Panc1 (cell line): ENCODE measurements around the gene HBEGF. TPM values are rescaled to one million over a fixed set of nuclear protein-coding genes. Genes with fewer than 3 reads are reported as not detected.

ENCODE experiments used
- ATAC-seq: fragments of 200-7000 bp; cut with Tn5 transposase; 2 replicates; pipeline ENCODE4 v1.9.1; 2020; ENCODE audit warnings: mild to moderate bottlenecking, moderate library complexity
- BruUV-seq: library from RNA; stranded (reverse); fragments of 400-500 nt; replicated peaks from 2 replicates; lab custom pipeline; 2021; lab: Mats Ljungman, UMichigan
- CTCF ChIA-PET: fragments of 300-600 bp; sonication (Branson Sonifier 250); formaldehyde crosslinking; loops from one replicate; lab custom pipeline; 2022; ENCODE audit warnings: antibody characterized with exemption; lab: Charles Lee
- POLR2A ChIA-PET: fragments of 300-600 bp; sonication (Branson Sonifier 250); formaldehyde crosslinking; loops from one replicate; lab custom pipeline; 2022; ENCODE audit warnings: antibody characterized with exemption; lab: Charles Lee
- DNase-seq: peaks from one replicate; pipeline ENCODE4 v3.0.0-alpha.2; 2010; ENCODE audit warnings: low read depth, low spot score
- H3K27ac ChIP-seq: 2 replicates; pipeline ENCODE4 v1.5.1; 2011; ENCODE audit warnings: mild to moderate bottlenecking, low read length, inconsistent platforms
- H3K27me3 ChIP-seq: fragments of 200-500 bp; sonication (Bioruptor generic); 2 replicates; pipeline ENCODE4 v1.6.0; 2014; ENCODE audit warnings: low read length, inconsistent platforms; ENCODE audit not compliant: control insufficient read depth, insufficient read depth
- H3K36me3 ChIP-seq: fragments of 200-500 bp; sonication (Bioruptor generic); 2 replicates; pipeline ENCODE4 v1.5.1; 2014; ENCODE audit warnings: inconsistent platforms, mild to moderate bottlenecking, low read length, moderate library complexity; ENCODE audit not compliant: control insufficient read depth, insufficient read depth
- H3K4me1 ChIP-seq: 2 replicates; pipeline ENCODE4 v1.5.1; 2011; ENCODE audit warnings: inconsistent platforms, mild to moderate bottlenecking, low read length, moderate library complexity; ENCODE audit not compliant: control insufficient read depth, insufficient read depth
- H3K4me3 ChIP-seq, 2 experiments: 2 replicates each; pipeline ENCODE4 v1.5.1; 2011 to 2012; ENCODE audit warnings: low read depth in 2 of 2, low read length in 2 of 2, mild to moderate bottlenecking in 2 of 2, inconsistent platforms in 1 of 2, moderate library complexity in 1 of 2
- H3K9me3 ChIP-seq: fragments of 200-500 bp; sonication (Bioruptor generic); 2 replicates; pipeline ENCODE4 v1.5.1; 2014; ENCODE audit warnings: low read depth, mild to moderate bottlenecking, inconsistent platforms, low read length, moderate library complexity; ENCODE audit not compliant: control insufficient read depth, insufficient read depth
- POLR2AphosphoS5 ChIP-seq: IDR thresholded peaks from 2 replicates; pipeline ENCODE4 v1.6.1; 2012; ENCODE audit warnings: mild to moderate bottlenecking, low read depth, low read length, moderate library complexity
- REST ChIP-seq, 2 experiments: IDR thresholded peaks; 2 replicates each; pipeline ENCODE4 v1.6.1; 2011 to 2012; ENCODE audit warnings: low read depth in 2 of 2, control low read depth in 1 of 2, low read length in 1 of 2, mild to moderate bottlenecking in 1 of 2, moderate library complexity in 1 of 2; ENCODE audit not compliant: insufficient read depth in 1 of 2
- SIN3A ChIP-seq: IDR thresholded peaks from 2 replicates; pipeline ENCODE4 v1.6.1; 2012; ENCODE audit warnings: low read depth, mild to moderate bottlenecking, low read length, moderate library complexity, borderline replicate concordance; ENCODE audit not compliant: insufficient read depth
- TCF7L2 ChIP-seq: IDR thresholded peaks from 2 replicates; pipeline ENCODE4 v1.6.1; 2011; ENCODE audit warnings: mild to moderate bottlenecking, low read depth, low read length, inconsistent platforms
- in situ Hi-C: cut with HindIII; loops from 2 replicates; pipeline ENCODE4 v1.10.0; 2016; ENCODE audit warnings: low sequenced_read_pairs, low pct_unique_long_range_greater_than_20kb
- intact Hi-C: fragments of 100-400 bp; cut with micrococcal nuclease; formaldehyde crosslinking; loops from one replicate; pipeline ENCODE4 v1.10.0; 2022; ENCODE audit not compliant: unreplicated experiment
- total RNA-seq: library from RNA; stranded (reverse); gene quantifications from one replicate; pipeline ENCODE4 v1.2.1, GENCODE V29; 2021; ENCODE audit not compliant: unreplicated experiment
- TF ChIP-seq, protein P1 (sequence below): fragments of 450-650 bp; IDR thresholded peaks from 2 replicates; pipeline ENCODE4 v1.5.1; 2017; ENCODE audit warnings: mild to moderate bottlenecking

HBEGF gene
- total RNA-seq, 1 experiment from 2014 or later = 5.0 TPM

- H3K27ac ChIP-seq = no peak overlapping the region
- ATAC-seq = no peak
- intact Hi-C loops = no loop called here
- H3K27me3 ChIP-seq = no peaks in the 10 kb centered on the region
- in situ Hi-C loops = no loop called here
- DNase-seq = no peak
- H3K9me3 ChIP-seq = no peaks in the 10 kb centered on the region
- POLR2A ChIA-PET = interaction anchor here (0.9 kb wide), 1 partner anchor 81 kb away, joined by 3 read pairs; no protein-coding TSS in a partner anchor
- no peaks in the 10 kb centered on the region for H3K36me3 ChIP-seq
- CTCF ChIA-PET = interaction anchor here (0.7 to 1.1 kb wide), 2 partner anchors 19 to 1265 kb away, joined by 4 to 5 read pairs; partner anchors contain the start of gene HBEGF
- TF ChIP-seq TCF7L2 (no peak), SIN3A (no peak), POLR2AphosphoS5 (no peak), REST (IDR thresholded peaks at IDR 0.05; ENCODE audit: insufficient read depth in 1 of 2, low read depth in 2 of 2, low read length in 1 of 2) (no peak)
- TF ChIP-seq, protein P1, sequence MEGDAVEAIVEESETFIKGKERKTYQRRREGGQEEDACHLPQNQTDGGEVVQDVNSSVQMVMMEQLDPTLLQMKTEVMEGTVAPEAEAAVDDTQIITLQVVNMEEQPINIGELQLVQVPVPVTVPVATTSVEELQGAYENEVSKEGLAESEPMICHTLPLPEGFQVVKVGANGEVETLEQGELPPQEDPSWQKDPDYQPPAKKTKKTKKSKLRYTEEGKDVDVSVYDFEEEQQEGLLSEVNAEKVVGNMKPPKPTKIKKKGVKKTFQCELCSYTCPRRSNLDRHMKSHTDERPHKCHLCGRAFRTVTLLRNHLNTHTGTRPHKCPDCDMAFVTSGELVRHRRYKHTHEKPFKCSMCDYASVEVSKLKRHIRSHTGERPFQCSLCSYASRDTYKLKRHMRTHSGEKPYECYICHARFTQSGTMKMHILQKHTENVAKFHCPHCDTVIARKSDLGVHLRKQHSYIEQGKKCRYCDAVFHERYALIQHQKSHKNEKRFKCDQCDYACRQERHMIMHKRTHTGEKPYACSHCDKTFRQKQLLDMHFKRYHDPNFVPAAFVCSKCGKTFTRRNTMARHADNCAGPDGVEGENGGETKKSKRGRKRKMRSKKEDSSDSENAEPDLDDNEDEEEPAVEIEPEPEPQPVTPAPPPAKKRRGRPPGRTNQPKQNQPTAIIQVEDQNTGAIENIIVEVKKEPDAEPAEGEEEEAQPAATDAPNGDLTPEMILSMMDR = no peak
- no TSS peak for BruUV-seq
- H3K4me3 ChIP-seq = no peak overlapping the region
- peaks cover 14% of the 10 kb centered on the region for H3K4me1 ChIP-seq
These were observed 18.8 kb downstream of the HBEGF start for GRCh38 chr5:140327589-140327988.

- CTCF ChIA-PET = no interaction called here
- DNase-seq (no peak), ATAC-seq (no peak)
- no peaks in the 10 kb centered on the region for H3K27me3 ChIP-seq
- H3K9me3 ChIP-seq = no peaks in the 10 kb centered on the region
- H3K36me3 ChIP-seq = no peaks in the 10 kb centered on the region
- BruUV-seq = no TSS peak
- POLR2A ChIA-PET = interaction anchor here (0.6 to 0.7 kb wide), 2 partner anchors 9 to 1781 kb away, joined by 3 to 9 read pairs; no protein-coding TSS in a partner anchor
- in situ Hi-C loops = no loop called here
- intact Hi-C loops = no loop called here
- TF ChIP-seq TCF7L2 (no peak), SIN3A (no peak), REST (IDR thresholded peaks at IDR 0.05; ENCODE audit: insufficient read depth in 1 of 2, low read depth in 2 of 2, low read length in 1 of 2) (no peak)
- no peak overlapping the region for H3K4me3 ChIP-seq
- peaks cover 16% of the 10 kb centered on the region for H3K4me1 ChIP-seq
- no peak overlapping the region for H3K27ac ChIP-seq
These were observed 20.9 kb downstream of the HBEGF start for GRCh38 chr5:140325486-140325885.
